ENCODE data around the gene NPAT. TPM values are rescaled to one million over a fixed set of nuclear protein-coding genes. Genes with fewer than 3 reads are reported as not detected.
A peak's percentile ranks its signal among the peaks of the same experiment; 100 is the strongest.

The NPAT gene
- total RNA-seq, 1 experiment from 2014 or later: 16.6 TPM

GRCh38 chr11:108224366-108224765, 1.9 kb upstream of the NPAT start:
- Histone ChIP-seq H3K36me3 (ENCODE audit: control insufficient read depth, insufficient read depth, low read length) (peaks cover 24% of the 10 kb centered on the region), H3K27me3 (ENCODE audit: control insufficient read depth, insufficient read depth, low read length) (no peaks in the 10 kb centered on the region), H3K9me3 (ENCODE audit: control insufficient read depth, insufficient read depth, low read depth, low read length) (no peaks in the 10 kb centered on the region), H3K4me1 (ENCODE audit: control insufficient read depth, insufficient read depth, low read length) (peaks cover 30% of the 10 kb centered on the region), H3K27ac (ENCODE audit: low read length) (peak overlapping the region; percentile 100), H3K4me3 (ENCODE audit: low read depth in 2 of 2, low read length in 2 of 2) (peak overlapping the region; percentile 93 to 99)
- DNase-seq (ENCODE audit: low read depth, low spot score) (no peak), ATAC-seq (no peak)
- ChIA-PET CTCF (no interaction called here), POLR2A (no interaction called here)
- intact Hi-C loops (cut with micrococcal nuclease; ENCODE audit: unreplicated experiment) (no loop called here), in situ Hi-C loops (cut with HindIII; ENCODE audit: low pct_unique_long_range_greater_than_20kb, low sequenced_read_pairs) (no loop called here)
- TF ChIP-seq SIN3A (IDR thresholded peaks at IDR 0.05; ENCODE audit: borderline replicate concordance, insufficient read depth, low read depth, low read length) (no peak), CTCF (IDR thresholded peaks at IDR 0.05) (no peak), POLR2AphosphoS5 (IDR thresholded peaks at IDR 0.05; ENCODE audit: low read depth, low read length) (no peak), REST (IDR thresholded peaks at IDR 0.05; ENCODE audit: insufficient read depth in 1 of 2, low read depth in 2 of 2, low read length in 1 of 2) (no peak), TCF7L2 (IDR thresholded peaks at IDR 0.05; ENCODE audit: low read depth, low read length) (no peak)
- BruUV-seq (replicated peaks): no TSS peak

GRCh38 chr11:108223348-108224149, 1.1 kb upstream of the NPAT start:
- in situ Hi-C loops (cut with HindIII; ENCODE audit: low pct_unique_long_range_greater_than_20kb, low sequenced_read_pairs): no loop called here
- ATAC-seq (no peak), DNase-seq (ENCODE audit: low read depth, low spot score) (no peak)
- H3K36me3 ChIP-seq (ENCODE audit: control insufficient read depth, insufficient read depth, low read length): peaks cover 16% of the 10 kb centered on the region
- H3K9me3 ChIP-seq (ENCODE audit: control insufficient read depth, insufficient read depth, low read depth, low read length): no peaks in the 10 kb centered on the region
- no peak for TF ChIP-seq CTCF (IDR thresholded peaks at IDR 0.05)
- peak overlapping the region; percentile 100 for H3K27ac ChIP-seq (ENCODE audit: low read length)
- POLR2A ChIA-PET: no interaction called here
- CTCF ChIA-PET: interaction anchor here (0.9 kb wide), 1 partner anchor 105 kb away, joined by 4 read pairs; no protein-coding TSS in a partner anchor
- no TSS peak for BruUV-seq (replicated peaks)
- H3K4me1 ChIP-seq (ENCODE audit: control insufficient read depth, insufficient read depth, low read length): peaks cover 37% of the 10 kb centered on the region
- intact Hi-C loops (cut with micrococcal nuclease; ENCODE audit: unreplicated experiment): no loop called here
- H3K27me3 ChIP-seq (ENCODE audit: control insufficient read depth, insufficient read depth, low read length): no peaks in the 10 kb centered on the region
- H3K4me3 ChIP-seq (ENCODE audit: low read depth in 2 of 2, low read length in 2 of 2): peak overlapping the region; percentile 93 to 99

Measured in Panc1 (cell line).